Measurements from ENCODE around the gene TTC39A. TPM values are rescaled to one million over a fixed set of nuclear protein-coding genes. Genes with fewer than 3 reads are reported as not detected.

TTC39A gene
- total RNA-seq, 2 experiments from 2014 or later, result not detected

DNA sequence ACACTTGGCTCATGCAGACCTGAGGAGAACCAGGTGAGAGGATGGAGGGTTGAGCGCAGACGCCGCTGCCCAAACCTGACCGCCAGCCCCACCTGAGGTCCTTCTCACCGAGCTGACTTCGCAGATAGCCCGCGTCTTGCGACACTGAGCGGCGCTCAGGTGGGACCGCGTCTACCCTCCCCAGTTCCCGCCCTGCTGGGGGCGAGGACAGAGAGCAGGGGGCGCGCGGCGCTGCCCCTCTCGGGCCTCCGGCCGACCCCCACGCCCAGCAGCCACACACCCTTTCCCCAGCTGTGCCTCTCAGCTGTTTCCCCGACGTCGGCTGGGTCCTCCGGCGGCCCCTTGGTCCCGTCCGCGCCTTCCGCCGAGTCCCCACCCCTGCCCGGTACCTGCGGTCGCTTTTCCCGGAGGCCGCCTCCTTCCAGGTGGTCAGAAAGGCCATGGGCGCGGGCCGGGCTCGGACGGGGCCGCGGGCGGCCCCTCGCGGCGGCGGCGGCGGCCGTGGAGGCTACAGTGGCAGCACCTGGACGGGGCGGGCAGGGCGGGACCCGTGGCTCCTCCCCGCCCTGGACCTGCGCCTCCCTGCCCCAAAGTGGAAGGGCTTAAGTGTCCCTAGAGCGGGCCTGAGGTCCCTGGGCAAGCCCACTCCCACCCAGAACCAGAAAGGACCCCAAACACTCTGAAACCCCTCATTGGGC is 14.4 kb upstream of the TTC39A start:
- no peaks in the 10 kb centered on the region for H3K36me3 Mint-ChIP-seq
- no peak for DNase-seq
- no peak overlapping the region for H3K27ac Mint-ChIP-seq
- peaks cover 57% of the 10 kb centered on the region for H3K27me3 Mint-ChIP-seq
- no peaks in the 10 kb centered on the region for H3K9me3 Mint-ChIP-seq
- H3K4me1 Mint-ChIP-seq, result peaks cover 2% of the 10 kb centered on the region
- H3K4me3 Mint-ChIP-seq, result no peak overlapping the region

DNA sequence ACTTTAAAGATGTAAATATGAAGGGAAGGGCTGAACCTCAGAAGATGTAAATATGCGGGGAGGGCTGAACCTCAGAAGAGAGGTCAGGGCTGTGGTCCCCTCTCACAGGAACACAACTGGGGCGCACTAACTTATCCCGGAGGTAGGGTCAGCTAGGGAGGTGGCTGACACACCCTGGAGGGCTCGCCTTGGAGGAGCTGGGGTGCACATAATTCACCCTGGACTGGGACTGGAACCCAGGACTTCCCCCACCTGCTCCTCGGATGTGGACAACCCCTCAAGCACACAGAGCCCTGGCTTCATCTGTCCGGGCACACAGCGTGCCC is 13.9 kb upstream of the TTC39A start:
- Mint-ChIP-seq H3K9me3 (no peaks in the 10 kb centered on the region), H3K4me3 (no peak overlapping the region), H3K36me3 (no peaks in the 10 kb centered on the region), H3K27me3 (peaks cover 57% of the 10 kb centered on the region), H3K4me1 (peaks cover 2% of the 10 kb centered on the region), H3K27ac (no peak overlapping the region)
- no peak for DNase-seq

DNA sequence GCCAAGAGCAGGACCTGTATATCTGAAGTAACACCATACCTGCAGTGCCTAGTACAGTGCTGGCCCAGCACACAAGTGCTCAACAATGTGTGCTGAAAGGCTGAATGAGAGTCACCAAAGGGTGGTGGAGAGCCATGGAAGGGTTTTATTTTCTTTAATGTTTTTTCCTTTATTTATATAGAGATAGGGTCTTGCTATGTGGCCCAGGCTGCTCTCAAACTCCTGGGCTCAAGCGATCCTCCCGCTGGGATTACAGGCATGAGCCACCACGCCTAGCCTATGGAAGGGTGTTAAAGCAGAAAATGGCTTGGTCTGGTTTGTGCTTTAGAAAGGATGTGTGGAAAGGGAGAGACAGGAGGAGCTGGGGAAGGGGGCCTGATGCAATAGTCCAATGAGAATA is 13.3 kb upstream of the TTC39A start:
- peaks cover 2% of the 10 kb centered on the region for H3K4me1 Mint-ChIP-seq
- H3K27me3 Mint-ChIP-seq, result peaks cover 57% of the 10 kb centered on the region

DNA sequence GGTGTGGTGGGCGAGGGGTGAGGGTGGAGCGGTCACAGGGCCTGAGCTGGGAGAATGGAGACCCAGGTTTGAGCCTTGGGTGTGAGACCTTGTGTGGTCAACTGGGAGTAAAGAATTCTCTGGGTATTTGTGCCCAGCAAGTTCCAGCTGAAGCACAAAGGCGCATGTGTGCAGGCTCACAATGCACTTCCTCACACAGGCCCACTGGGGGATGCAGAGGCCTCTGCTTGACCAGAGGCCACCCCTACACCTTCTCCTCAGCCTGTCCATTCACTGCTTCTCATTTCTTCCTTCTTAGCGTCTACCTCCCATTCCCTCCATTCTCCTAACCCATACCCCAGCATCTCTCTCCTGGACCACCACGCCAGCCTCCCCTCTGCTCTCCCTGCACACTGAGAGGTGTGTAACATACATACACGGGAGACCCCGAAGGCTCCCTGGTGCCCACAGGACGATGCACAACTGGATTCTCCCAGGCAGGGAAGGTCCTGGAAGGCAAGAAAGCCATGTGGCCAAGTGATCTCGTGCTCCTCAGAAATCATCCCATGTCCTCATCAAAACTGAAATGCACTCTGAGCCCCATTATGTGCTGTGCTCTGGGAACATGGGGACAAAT is 12.3 kb upstream of the TTC39A start:
- DNase-seq, result no peak
- no peak overlapping the region for H3K27ac Mint-ChIP-seq
- no peaks in the 10 kb centered on the region for H3K36me3 Mint-ChIP-seq
- H3K27me3 Mint-ChIP-seq, result peaks cover 58% of the 10 kb centered on the region
- H3K4me1 Mint-ChIP-seq, result peaks cover 2% of the 10 kb centered on the region
- no peaks in the 10 kb centered on the region for H3K9me3 Mint-ChIP-seq
- no peak overlapping the region for H3K4me3 Mint-ChIP-seq

More for the DNA sequence above, 13.3 kb upstream of the TTC39A start:
- Mint-ChIP-seq H3K27ac (no peak overlapping the region), H3K36me3 (no peaks in the 10 kb centered on the region), H3K4me3 (no peak overlapping the region), H3K9me3 (no peaks in the 10 kb centered on the region)
- DNase-seq, result no peak

DNA sequence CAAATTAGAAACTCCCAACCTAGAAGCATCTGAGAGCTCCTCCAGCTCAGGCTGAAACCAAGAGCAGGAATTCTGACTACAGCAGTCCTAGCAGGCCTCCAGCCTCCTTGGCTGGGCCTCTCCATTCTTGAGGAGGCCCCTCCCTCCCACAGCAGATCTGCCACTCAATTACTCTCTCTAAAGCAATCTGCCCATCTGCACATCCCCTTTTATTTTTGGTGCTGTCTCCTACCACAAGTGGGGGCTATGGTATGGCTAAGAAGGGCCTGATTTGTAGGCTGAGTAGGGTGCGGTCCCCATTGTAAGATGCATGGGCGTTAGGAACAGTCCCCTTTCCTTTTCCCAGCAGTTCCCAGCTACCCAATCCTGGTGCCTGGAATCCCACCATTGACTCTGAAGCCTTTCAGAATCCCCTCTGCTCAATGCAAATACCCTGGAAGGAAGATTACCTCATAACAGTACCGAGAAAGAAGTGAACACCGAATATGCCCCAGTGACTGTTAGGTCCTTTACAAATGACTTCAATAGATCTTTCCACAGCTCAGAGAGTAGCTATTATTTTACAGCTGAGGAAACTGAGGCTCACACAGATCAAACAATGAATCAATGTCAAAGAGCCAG is 11.6 kb upstream of the TTC39A start:
- Mint-ChIP-seq H3K36me3 (no peaks in the 10 kb centered on the region), H3K27ac (no peak overlapping the region), H3K9me3 (no peaks in the 10 kb centered on the region), H3K4me3 (no peak overlapping the region), H3K4me1 (peaks cover 2% of the 10 kb centered on the region), H3K27me3 (peaks cover 57% of the 10 kb centered on the region)
- no peak for DNase-seq

DNA sequence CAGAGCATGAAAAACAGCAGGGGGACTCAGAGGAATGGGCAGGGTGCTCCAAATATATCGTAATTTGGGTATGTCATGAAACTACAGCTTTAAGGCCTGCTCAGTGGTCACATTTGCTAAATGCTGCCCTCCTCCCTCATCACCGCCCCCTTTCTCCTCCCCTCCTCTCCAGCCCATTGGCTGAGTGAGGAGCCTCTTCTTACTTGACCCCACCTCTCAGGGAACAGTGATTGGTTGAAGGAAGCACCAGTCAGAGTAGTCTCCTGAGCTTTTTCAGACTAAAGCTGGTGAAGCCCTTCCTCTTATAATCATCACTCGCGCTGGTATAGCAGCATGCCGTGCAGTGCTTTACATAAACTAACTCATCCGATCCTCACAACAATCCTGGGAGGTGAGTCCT is 10.0 kb upstream of the TTC39A start:
- Mint-ChIP-seq H3K36me3 (no peaks in the 10 kb centered on the region), H3K4me1 (no peaks in the 10 kb centered on the region), H3K4me3 (no peak overlapping the region), H3K9me3 (no peaks in the 10 kb centered on the region), H3K27me3 (peaks cover 41% of the 10 kb centered on the region), H3K27ac (no peak overlapping the region)
- no peak for DNase-seq

DNA sequence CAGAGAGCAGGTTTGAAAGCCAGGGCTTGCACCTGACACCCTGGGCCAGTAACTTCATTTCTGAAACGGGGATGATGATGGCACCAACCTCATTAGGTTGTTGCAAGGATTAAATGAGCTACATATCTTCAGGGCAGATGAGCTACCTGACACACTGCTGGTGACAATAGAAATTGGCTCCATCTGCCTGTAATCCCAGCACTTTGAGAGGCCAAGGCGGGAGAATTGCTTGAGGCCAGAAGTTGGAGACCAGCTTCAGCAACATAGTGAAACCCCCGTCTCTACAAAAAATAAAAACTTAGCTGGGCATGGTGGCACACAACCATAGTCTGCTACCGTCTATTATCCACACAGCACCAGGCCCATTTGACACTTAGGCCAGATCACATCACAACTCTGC is 6.3 kb upstream of the TTC39A start:
- H3K27me3 Mint-ChIP-seq, result peaks cover 12% of the 10 kb centered on the region
- no peak overlapping the region for H3K4me3 Mint-ChIP-seq
- H3K4me1 Mint-ChIP-seq, result peaks cover 2% of the 10 kb centered on the region
- no peak overlapping the region for H3K27ac Mint-ChIP-seq
- H3K36me3 Mint-ChIP-seq, result no peaks in the 10 kb centered on the region
- no peak for DNase-seq
- no peaks in the 10 kb centered on the region for H3K9me3 Mint-ChIP-seq

DNA sequence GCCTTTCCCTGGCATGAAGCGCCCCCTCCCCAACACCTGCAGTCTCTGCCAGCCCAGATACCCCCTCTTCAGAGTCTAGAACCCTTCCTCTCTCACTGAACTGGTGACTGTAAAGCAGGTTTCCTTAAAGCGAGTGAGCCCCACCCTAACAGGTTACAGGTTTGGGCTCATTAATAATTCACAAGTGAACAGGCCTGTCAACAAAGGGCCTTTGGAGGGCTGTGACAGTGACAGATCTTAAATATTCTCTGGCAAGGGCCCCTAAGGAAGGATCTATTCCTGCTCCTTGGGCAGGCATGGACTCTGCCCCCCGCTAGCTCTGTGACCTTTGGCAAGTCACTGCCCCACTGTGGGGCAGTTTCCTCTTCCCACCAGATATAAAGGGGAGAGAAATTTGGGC is 5.6 kb upstream of the TTC39A start:
- no peak overlapping the region for H3K27ac Mint-ChIP-seq
- peaks cover 3% of the 10 kb centered on the region for H3K36me3 Mint-ChIP-seq
- H3K4me3 Mint-ChIP-seq, result no peak overlapping the region
- H3K27me3 Mint-ChIP-seq, result peaks cover 13% of the 10 kb centered on the region
- no peak for DNase-seq
- no peaks in the 10 kb centered on the region for H3K9me3 Mint-ChIP-seq
- peaks cover 8% of the 10 kb centered on the region for H3K4me1 Mint-ChIP-seq

DNA sequence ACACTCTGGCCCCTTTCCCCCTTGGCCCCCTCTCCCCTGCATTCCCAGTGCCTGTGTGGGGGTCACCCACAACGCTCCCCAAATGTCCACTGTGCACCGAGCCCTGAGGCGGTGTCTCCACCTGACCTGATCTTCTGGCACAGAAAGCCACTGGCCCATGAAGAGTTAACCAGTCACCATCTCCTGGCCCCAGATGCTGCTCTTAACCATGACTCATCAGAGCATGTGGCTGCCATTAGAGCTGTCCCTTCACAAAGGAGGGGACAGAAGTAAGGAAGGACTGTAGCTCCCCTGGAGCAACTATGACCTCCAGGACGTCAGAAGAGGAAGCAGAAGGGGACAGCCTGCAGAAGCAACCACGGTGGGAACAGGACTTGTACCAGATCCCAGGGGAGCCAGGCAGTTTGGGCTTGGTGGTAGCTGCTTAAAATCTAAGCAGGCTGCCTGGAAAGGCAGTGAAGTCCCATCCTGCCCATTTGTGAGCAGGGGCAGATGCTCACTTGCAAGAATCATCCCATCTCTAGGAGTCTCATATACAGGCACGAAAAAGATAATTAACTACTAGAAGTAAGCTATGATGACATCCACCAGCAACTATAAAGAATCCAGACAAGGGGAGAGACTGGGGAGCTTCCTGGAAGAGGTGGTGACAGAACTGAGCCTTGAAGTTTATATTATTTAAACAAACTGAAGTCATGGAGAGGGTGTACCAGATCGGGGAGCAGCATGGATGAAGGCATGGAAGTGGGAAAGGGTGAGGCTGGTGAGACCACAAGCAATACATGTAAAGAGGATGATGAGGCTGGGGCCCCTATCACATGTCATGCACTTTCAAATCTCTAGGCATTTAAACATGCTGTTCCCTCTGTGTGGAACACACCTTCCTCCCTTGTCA is 1.1 kb upstream of the TTC39A start:
- no peak for DNase-seq
- Mint-ChIP-seq H3K9me3 (no peaks in the 10 kb centered on the region), H3K27me3 (peaks cover 34% of the 10 kb centered on the region), H3K4me1 (peaks cover 12% of the 10 kb centered on the region), H3K27ac (no peak overlapping the region), H3K4me3 (peak overlapping the region; percentile 74), H3K36me3 (peaks cover 3% of the 10 kb centered on the region)

DNA sequence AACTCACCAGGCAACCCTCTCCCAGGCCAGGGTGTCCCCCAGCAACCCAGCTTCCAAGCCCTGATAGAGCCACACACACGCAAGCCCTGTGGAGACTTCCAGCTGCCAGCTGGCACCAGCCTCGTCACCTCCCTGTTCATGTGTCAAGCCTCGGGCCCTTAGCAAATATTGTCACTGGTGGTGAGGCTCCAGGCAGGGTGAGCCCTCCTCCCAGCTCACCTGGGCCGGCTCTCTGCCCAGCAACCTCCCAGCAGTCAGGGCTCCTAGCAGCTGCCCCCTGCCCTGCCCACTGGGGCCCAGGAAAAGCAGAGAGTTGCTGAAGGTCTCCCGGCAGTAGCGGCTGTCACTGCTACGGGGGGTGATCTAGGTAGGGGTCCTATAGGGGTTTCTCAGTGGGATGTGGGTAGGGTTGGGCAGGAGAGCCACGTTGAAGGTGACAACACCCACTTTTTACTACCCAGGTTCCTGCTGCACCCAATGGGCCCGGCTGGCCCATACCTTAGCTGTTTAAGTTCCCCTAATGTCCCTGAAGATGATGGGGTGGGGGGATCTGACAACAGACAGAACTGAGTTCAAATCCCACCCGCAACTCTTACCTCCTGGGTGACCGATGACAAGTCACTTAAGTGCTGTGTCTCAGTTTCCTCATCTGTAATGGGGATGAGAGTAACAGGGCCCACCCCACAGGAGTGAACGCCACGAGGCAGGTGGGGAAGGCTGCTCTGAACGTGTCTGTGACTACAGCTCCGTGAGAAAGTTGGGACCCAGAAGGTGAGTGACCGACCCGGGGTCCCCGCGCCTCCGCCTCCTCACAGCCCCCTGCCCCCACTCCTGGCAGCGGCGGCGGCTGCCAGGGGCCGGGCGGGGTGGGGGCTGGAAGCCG is 678 bp downstream of the TTC39A start:
- peaks cover 34% of the 10 kb centered on the region for H3K27me3 Mint-ChIP-seq

DNA sequence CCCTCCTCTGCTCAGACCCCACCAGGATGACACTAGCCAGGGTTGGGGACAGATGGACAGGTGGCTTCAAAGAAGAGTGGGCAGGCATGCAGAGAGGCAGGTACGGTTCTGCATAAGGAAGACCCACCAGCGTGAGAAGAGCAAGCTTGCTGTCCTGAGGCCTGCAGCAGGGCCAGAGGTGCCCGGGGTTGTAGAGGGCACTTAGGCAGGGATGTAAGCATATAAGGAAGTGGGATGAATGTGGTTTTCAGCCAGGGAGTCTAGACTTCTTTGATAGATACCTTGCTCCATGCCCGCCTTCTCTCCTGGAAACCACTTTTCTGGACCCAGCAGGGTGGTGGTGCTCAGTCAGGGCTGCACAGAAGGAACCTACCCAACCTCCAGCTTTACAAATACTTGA is 1.4 kb downstream of the TTC39A start:
- H3K4me1 Mint-ChIP-seq, result peaks cover 12% of the 10 kb centered on the region
- H3K36me3 Mint-ChIP-seq, result peaks cover 3% of the 10 kb centered on the region
- no peak overlapping the region for H3K4me3 Mint-ChIP-seq
- no peak for DNase-seq
- H3K27me3 Mint-ChIP-seq, result peaks cover 34% of the 10 kb centered on the region
- no peaks in the 10 kb centered on the region for H3K9me3 Mint-ChIP-seq
- H3K27ac Mint-ChIP-seq, result no peak overlapping the region

More for the DNA sequence above, 678 bp downstream of the TTC39A start:
- Mint-ChIP-seq H3K4me1 (peaks cover 12% of the 10 kb centered on the region), H3K4me3 (no peak overlapping the region), H3K36me3 (peaks cover 3% of the 10 kb centered on the region), H3K27ac (no peak overlapping the region), H3K9me3 (no peaks in the 10 kb centered on the region)
- no peak for DNase-seq

DNA sequence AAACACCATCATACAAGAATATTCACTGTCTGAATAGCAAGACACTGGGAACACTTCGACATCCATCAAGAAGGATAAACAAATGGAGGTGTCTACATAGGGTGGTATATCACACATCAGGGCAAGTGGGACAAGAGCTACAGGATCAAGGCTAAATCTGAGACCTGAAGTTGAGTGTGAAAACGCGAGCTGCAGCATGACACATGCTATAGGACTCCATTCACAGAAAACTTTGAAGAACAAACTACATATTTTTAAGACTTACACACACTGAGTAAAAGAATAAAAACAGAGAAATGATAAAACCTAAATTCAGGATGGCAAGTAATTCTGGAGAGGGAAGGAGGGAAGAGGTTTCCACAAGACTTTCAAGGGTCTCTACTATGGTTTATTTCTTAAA is 2.1 kb downstream of the TTC39A start:
- no peak for DNase-seq
- Mint-ChIP-seq H3K9me3 (no peaks in the 10 kb centered on the region), H3K4me1 (peaks cover 12% of the 10 kb centered on the region), H3K36me3 (peaks cover 3% of the 10 kb centered on the region), H3K27me3 (peaks cover 34% of the 10 kb centered on the region), H3K4me3 (no peak overlapping the region), H3K27ac (no peak overlapping the region)

DNA sequence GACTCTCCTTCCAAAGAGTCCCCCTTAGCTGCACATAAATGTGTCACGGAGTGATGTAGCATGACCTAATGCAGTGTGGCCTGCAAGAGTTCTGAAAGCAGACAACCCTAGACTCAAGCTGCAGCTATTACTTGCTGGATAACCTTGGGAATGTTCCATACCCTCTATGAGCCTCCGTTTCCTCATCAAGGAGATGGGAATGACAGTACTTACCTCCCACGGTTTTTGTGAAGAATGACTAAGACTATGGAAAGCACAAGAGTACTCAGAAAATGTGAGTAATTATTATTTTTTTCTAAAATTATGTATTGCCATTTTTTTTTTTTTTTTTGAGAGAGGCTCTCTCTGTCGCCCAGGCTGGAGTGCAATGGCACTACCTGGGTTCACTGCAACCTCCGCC is 3.0 kb downstream of the TTC39A start:
- Mint-ChIP-seq H3K9me3 (no peaks in the 10 kb centered on the region), H3K4me3 (no peak overlapping the region), H3K27ac (no peak overlapping the region), H3K4me1 (peaks cover 12% of the 10 kb centered on the region), H3K36me3 (peaks cover 3% of the 10 kb centered on the region), H3K27me3 (peaks cover 34% of the 10 kb centered on the region)
- no peak for DNase-seq

DNA sequence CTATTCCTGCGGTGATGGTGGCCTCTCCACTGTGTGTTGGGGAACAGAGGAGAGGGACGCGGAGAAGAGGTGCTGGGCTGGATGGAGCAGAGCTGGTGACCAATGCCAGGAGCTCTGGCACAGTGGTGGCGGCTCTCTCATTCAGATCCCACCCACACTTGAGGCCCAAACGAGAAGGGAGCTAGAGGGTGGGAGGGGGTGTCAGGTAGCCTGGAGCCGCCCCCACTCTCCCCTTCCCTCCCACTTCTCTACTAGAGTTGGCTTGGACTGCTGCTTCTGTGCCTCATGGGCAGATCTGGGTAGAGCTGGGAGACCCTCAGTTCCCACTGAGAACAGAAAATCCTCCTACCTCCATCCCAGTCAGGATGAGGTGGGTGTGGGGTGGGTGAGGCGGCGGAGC is 3.5 kb downstream of the TTC39A start:
- DNase-seq, result no peak
- no peak overlapping the region for H3K4me3 Mint-ChIP-seq

More for the DNA sequence above, 3.5 kb downstream of the TTC39A start:
- no peaks in the 10 kb centered on the region for H3K9me3 Mint-ChIP-seq
- peaks cover 32% of the 10 kb centered on the region for H3K27me3 Mint-ChIP-seq
- H3K27ac Mint-ChIP-seq, result no peak overlapping the region
- H3K36me3 Mint-ChIP-seq, result peaks cover 3% of the 10 kb centered on the region
- H3K4me1 Mint-ChIP-seq, result peaks cover 11% of the 10 kb centered on the region

All from activated naive CD8-positive, alpha-beta T cell treated with anti-CD3 and anti-CD28 coated beads for 36 hours (primary cell).